Measurements from ENCODE around the gene RNF208.

The RNF208 gene, protein sequence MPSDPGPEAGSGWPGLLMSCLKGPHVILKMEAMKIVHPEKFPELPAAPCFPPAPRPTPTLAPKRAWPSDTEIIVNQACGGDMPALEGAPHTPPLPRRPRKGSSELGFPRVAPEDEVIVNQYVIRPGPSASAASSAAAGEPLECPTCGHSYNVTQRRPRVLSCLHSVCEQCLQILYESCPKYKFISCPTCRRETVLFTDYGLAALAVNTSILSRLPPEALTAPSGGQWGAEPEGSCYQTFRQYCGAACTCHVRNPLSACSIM

DNA sequence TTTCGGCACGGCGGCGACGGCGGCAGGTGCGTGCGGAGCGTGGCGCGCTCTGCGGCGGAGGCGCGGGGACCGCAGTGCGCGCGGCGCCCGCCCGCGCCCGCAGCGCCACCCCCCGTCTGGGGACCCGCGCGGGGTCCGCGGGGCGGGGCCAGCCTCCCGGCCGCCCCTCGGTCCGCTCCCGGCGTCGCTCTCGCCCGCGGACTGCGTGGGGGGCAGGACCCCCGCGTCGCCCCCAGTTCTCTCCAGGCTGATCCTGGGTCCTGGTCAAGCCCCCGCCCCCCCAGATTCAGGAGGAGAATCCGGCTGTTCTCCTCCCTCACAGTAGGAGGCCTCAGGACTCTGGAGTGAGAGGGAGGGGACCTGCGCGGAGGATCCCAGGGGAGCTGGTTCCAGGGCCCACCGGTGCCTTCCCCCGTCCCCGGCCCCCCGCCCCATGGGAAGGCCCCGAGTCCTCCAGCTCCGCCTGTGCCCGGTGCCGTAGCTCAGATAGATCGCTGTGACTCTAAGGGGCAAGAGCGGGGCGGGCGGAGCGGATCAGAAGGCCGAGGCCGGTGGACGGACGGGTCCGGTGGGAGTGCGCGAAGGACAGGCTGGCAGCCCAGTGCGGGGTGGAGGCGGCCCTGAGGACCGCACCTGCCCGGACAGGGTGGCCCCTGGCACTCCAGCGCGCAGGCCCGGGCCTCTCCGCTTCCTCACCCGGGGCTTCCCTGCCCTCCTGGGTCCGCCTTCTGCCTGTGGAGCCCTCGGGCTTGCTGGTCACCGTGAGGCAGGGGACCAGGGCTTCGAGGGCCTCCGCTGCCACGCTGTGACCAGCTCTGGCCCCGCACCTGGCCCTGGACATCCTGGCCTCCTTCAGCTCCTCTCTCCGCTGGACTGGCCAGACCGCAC, at the start of gene RNF208:
TSS of gene RNF208 (minus strand) at position 51 of the 888 bp plus-strand sequence. CDS start 1,028 bp downstream, outside the sequence.
- no peak for DNase-seq

DNA sequence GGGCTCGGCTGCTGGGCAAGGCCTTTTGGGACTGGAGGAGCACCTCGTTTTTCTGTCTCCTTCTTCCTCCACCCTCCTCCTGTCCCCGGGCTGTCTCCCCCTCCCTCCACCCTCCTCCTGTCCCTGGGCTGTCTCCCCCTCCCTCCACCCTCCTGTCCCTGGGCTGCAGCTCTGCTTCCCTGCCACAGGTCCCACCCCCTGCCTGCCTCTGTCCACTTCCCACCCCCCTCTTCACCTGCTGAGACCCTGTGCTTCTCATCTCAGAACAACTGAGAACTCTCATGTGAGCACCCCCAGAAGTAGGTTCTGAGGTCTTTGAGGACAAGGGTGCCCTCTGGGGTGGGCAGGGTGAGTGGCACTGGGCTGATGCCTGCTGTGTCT, 49.6 kb upstream of the RNF208 start:
- DNase-seq = no peak

DNA sequence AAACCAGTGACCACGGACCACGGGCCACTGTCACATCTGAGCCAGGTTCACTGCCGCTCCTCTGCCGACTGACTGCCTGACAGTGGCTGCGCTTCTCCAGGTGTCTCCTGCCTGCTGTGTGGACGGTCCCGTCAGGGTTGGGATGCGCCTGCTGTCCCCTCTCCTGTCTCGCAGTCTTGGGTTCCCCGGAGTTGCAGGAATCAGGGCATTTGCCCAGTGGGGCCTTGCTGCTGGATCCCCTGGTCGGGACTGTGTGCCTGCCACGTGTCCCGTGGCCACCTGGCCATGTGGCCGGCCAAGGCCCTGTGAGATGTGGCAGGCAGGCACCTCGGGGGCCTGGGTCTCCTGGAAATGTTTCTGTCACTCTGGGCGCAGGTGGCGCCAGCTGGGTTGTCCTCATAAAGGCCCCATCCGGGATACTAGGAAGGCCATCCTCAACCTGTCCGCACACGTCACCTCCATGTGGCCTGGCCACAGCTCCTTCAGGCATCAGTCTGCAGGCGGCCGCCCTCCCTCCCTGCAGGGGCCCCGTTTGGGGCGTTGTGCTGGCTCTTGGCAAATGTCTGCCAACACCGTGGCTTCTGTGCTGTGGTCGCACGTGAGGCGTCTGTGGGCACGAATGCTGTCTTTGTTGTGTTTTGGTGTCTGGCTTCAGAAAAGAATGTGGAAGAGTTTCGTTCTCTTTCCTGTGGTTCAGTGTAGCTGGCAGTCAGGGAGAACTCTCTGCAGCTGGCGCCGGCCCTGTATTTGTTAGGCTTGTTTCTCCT, 49.1 kb upstream of the RNF208 start:
- DNase-seq = no peak

DNA sequence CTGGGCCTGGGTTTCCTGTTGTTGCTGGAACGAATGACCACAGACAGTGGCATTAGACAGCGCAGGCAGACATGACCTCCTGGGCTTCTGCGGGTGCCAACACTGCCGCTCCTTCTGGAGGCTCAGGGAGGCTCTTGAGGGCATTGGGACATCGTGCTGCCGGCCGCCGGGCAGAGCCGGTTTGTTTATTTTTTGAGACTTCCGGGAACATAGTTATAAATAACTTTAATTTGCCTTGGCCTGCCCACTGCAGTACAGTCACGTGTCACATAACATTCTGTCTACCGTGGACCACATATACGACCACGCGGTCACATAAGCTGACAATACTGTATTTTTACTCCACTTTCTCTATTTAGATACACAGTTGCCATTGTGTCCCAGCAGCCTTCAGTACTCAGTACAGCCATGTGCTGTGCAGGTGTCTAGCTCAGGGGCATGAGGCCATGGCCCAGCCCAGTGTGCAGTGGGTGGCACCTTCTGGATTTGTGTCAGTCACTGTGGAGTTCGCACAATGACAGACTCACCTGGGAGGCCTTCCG, 47.3 kb upstream of the RNF208 start:
- DNase-seq = no peak

DNA sequence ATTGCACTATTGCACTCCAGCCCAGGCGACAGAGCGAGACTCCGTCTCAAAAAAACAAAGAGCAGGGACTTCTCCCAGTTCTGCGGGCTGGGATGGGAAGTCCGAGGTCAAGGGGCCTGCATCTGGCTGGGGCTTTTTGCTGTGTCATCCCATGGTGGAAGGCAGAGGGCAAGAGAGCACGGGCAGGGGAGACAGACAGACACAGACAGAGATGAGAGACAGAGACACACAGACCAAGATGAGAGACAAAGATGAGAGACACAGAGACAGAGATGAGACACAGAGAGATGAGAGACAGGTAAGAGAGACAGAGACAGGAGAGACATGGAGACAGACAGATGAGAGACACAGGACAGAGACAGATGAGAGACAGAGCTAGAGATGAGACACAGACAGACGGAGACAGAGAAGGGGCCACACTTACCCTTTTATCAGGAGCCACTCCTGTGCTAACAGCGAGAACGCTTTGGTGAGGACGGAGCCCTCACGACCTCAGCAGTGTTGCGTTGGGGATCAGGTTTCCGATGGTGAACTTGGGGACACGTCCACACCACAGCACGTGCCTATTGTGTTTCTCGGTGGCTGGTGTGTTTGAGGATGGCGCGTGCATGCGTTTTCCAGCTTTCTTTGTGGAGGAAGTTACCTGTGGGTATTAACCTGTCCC, 46.6 kb upstream of the RNF208 start:
- DNase-seq = no peak

DNA sequence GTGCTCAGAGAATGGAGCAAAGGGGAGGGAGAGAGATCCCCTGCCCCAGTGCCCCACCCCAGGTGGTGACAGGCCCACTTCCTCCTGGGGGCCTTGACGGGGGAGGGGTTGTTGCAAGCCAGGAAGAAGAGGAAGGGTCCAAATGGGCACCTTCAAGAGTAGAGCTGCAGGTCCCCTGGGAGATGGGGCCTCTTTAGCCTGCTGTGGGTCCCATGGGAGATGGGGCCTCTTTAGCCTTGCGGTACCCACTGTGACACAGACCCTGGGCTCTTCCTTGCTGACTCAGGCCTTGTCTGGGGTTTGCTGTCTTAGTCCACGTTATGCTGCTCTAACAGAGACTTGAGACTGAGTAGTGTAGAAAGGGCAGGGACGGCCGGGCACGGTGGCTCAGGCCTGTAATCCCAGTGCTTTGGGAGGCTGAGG, 45.9 kb upstream of the RNF208 start:
- no peak for DNase-seq

DNA sequence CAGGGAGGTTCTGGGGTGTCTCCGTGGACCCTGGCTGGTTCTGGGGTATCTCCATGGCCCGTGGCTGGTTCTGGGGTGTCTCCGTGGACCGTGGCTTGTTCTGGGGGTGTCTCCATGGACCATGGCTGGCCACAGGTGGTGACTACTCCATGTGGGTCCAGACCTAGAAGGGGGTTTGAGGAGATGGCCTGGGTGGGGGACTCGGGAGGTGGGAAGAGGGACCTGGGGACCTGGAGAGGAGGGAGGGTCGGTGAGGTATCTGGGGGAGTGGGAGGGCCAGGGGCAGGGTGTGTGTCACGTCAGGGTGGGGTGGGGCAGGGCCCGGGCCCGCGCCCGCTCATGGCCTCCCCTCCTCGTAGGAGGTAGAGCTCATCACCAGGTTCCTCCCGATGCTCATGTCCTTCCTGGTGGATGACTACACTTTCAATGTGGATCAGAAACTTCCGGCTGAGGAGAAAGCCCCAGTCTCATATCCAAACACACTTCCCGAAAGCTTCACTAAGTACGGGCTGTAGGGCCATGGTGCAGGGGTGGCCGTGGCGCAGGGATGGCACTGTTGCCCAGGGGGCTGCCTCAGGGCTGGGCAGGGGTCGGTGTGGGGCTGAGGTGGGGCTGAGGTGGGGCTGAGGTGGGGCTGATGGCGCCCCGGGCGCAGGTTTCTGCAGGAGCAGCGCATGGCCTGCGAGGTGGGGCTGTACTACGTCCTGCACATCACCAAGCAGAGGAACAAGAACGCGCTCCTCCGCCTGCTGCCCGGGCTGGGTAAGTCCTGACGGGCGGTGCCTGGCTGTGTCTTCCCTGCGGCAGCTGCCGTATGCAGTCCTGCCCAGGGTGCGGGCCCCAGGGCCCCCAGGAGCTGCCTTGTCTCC, 44.8 kb upstream of the RNF208 start:
- no peak for DNase-seq

DNA sequence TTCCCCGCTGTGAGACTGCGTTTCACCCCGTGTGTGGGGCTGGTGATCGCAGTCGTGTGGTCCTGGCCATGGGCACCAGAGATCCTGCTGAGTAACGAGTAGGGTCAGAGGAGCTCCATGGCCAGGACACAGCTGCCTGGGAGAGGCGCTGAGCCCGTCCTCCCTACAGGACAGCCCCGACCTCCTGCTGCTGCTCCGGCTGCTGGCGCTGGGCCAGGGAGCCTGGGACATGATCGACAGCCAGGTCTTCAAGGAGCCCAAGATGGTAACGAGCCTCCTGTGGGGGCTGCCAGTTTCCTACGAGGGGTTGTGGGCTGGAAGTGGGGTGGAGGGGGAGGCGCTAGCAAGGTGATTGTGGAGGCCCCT, 44.1 kb upstream of the RNF208 start:
- no peak for DNase-seq

DNA sequence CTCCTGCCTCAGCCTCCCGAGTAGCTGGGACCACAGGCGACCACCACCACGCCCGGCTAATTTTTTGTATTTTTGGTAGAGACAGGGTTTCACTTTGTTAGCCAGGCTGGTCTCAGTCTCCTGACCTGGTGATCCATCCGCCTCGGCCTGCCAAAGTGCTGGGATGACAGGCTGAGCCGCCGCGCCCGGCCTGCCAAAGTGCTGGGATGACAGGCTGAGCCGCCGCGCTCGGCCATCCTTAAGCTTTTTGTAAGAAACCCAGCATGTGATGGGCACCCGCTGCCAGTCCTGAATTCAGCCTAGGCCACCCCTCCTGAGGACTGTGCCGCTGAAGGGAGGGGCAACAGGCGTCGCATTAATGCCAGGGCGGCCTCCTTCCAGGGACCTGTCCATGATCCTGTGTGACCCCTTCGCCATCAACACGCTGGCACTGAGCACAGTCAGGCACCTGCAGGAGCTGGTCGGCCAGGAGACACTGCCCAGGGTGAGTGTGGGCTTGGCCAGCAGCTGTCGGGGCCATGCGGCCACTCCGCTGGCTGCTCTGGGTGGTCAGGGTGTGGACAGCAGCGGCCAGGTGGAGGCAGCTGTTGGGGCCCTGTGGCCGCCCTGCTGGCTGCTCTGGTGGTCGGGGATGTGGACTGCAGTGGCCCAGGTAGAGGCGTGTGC, 43.6 kb upstream of the RNF208 start:
- DNase-seq = no peak

DNA sequence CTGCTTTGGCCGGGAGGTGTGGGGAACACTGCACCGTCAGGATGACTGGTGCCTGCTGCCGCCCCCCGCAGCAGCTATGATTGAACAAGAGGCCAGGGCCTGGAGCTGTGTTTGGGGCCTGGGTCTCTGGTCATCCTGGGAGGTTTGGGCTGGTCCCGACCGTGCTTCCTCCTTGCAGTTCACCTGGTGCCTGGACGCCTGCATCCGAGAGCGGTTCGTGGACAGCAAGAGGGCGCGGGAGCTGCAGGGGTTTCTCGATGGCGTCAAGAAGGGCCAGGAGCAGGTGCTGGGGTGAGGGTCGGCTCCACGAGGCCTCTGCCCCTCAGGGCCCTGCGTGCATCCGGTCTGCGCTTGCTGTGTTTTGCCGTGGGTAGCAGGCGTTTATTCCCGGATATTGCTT, 42.0 kb upstream of the RNF208 start:
- no peak for DNase-seq

DNA sequence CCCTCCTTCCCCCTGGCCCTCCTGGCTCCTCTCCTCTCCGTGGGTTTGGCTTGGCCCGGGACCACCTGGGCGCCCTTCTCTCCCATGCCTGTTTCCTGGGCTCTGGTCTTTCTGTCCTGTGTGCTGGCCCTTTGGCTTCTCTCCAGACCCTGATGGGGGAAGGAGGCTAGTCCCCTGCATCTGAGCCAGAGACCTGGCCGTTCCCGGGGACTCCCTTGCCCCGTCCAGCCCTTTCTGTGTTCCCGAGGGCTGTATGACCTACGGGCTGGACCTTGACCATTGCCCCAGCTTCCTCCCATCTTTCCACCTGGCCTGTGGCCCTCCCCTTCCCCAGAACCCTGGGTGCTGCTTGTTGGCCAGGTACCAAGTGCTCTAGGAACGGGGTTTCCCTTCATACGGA, 41.5 kb upstream of the RNF208 start:
- DNase-seq = no peak

DNA sequence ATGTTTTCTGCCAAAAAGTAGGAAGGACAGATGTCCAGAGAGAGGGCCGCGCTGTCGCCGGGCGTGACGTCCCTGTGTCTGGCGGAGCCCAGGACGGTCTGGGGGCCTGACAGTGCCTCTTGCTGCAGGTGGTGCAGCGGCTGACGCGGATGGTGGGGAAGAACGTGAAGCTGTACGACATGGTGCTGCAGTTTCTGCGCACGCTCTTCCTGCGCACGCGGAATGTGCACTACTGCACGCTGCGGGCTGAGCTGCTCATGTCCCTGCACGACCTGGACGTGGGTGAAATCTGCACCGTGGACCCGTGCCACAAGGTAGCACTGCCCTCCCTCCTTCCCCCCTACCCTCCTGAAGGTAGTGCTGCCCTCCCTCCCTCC, 40.9 kb upstream of the RNF208 start:
- no peak for DNase-seq

DNA sequence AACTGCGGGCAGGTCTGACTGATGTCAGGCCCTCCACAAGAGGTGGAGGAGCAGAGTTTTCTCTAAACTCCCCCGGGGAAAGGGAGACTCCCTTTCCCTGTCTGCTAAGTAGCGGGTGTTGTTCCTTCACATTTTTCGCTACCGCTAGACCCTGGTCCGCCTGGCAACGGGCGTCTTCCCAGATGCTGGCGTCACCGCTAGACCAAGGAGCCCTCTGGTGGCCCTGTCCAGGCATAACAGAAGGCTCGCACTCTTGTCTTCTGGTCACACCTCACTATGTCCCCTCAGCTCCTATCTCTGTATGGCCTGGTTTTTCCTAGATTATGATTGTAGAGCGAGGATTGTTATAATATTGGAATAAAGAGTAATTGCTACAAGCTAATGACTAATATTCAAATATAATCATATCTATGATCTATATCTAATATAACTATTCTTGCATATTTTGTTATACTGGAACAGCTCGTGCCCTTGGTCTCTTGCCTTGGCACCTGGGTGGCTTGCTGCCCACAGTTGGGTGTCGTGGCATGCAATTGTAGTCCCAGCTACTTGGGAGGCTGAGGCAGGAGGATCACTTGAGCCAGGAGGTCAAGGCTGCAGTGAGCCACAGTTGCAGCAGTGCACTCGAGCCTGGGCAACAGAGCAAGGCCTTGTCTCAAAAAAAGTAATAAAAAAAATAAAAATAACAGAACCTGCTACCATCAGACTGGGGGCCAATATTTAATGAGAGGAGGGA, 40.3 kb upstream of the RNF208 start:
- DNase-seq = peak; percentile 37

DNA sequence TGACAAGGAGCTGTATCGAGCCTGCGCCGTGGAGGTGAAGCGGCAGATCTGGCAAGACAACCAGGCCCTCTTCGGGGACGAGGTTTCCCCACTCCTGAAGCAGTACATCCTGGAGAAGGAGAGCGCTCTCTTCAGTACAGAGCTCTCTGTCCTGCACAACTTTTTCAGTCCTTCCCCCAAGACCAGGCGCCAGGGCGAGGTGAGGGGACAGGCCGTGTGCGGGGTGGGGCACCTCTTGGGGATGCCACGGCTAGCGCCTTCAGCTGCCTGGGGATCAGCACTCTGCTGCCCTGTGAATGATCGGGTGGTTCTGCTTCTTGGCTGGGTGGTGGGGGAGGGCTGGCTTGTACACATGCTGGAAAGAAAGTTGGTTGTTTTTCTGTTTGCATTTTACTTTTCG, 34.8 kb upstream of the RNF208 start:
- DNase-seq = no peak

DNA sequence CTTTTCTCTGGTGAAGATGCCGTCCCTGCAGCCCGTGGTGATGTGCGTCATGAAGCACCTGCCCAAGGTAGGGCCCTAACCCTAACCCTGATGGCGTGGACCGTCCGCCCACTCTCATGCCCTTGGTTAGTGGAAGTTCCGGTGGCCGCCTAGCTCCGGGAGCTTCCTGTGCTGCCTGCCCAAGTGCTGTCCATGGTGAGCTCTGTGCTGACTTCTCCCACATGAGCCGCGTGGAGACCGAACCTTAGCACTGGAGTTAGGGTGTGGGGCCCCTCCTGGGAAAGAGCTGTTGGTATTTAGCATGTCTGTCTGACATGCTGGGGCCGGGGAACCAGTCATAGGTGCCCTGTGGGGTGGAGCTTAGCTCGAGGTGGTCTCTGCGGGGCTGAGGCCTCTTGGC, 34.3 kb upstream of the RNF208 start:
- DNase-seq = no peak

DNA sequence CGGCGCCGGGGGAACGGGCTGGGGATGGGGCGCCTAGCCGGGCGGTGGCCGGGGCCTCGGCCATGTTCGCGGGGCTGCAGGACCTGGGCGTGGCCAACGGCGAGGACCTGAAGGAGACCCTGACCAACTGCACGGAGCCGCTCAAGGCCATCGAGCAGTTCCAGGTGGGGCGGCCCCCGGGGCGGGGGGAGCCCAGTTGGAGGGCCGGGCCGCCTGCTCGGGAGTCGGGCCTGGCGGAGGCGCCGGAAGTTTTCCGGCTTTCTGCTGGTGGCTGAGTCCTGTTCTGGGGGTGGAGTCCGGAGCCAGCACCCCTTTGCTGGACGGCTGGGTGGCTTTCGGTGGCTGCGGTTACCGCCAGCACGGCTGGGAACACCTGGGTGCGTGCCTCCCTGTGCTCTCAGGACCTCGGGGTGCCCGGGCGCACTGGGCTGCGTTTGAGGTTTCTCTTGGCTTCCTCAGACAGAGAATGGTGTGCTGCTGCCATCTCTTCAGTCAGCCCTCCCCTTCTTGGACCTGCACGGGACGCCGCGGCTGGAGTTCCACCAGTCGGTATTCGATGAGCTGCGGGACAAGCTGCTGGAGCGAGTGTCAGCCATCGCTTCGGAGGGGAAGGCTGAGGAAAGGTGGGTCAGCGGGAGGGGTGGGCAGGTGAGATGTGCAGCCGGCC, 33.5 kb upstream of the RNF208 start:
- DNase-seq = peak; percentile 25

DNA sequence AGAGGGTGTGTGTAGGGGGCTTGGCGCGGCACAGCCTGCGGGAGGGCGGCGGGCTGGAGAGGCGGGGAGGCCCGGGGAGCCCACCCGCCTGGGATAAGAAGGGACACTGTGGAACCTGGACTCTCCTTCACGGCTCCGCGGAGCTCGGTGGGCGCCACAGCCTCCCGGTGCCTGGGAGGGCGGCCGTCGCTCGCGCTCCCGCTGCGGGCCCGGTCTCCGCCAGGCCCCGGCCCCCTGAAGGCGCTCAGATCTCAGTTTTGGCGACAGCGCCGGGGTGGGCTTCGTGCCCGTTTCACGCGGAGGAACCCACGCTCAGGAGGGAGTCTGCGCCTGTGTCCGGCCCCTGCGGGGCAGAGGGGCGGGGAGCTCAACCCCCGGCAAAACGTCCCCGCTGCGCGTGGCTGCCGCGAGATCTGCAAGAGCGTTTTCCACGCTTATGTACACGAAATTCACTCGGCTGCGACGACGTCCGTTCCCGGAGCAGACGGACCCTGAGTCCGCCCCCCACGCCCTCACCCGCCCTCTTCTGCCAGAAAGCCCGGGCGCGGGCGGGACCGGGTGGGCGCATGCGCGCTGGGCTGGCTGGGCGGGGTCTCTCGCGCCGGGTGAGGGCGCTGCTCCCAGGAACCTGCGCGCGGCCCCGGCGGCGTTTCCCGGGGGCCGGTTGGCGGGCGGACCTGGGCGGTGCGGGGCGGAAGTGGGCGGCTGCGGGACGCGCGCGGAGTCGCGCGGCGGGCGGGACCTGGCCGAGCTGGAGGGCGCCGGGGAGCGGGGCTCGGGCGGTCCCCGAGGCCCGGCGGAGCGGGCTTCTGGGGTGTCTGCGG, 32.8 kb upstream of the RNF208 start, which contains the start of gene NELFB:
TSS of gene NELFB (plus strand) at position 704 of the 824 bp plus-strand sequence.
- peak; percentile 87 for DNase-seq

DNA sequence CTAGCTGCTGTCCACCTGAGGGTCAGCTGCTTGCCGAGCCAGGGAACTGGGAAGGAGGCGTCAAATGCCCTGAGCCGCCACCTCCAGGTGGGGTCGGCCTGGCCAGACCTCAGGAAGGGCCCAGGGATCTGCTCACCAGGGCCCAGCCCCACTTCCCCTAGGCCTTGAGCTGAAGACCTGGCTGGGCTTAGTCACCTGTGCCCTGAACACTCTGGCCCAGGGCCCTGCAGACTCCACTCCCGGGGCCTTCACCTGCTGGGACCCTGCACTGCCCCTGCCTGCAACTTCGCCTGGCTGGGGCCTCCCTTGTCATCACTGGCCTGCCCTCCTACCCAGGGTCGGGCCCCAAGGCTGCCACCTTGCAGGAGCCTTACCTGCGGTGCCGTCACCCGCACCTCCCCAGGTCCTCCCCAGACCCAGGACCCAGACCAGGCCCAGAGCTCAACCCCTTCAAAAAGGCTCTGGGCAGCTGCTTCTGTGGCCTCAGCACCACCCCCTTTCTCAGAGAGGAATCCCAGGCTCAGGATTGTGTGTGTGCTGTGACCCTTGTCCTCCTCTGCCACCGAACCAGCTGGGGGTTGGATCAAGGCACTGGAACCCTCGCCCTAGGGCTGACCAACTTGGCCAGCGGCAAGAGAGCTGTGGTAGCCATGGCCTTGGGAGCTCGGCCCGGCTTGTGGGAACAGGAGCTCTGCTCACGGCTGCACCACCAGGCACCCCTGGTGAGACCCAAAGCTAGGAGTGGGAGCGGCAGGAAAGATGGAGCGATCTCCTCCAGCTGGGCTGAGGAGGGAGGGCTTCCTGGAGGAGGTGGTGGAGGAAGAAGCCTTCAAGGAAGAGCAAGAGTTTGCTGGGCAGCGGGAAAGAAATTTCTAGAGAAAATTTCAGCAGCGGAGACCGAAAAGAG, 31.9 kb upstream of the RNF208 start:
- DNase-seq = no peak

All from fibroblast of skin of right biceps (primary cell).